Activated CD4-positive, alpha-beta T cell treated with anti-CD3 and anti-CD28 coated beads for 24 hours (primary cell): ENCODE data around the gene FAM107A.

Experiments
- DNase-seq, 2 donors: peaks; one replicate each; pipeline ENCODE4 v3.0.0-alpha.2; 2020; ENCODE audit warnings: low read depth in 2 of 2

FAM107A gene

DNA sequence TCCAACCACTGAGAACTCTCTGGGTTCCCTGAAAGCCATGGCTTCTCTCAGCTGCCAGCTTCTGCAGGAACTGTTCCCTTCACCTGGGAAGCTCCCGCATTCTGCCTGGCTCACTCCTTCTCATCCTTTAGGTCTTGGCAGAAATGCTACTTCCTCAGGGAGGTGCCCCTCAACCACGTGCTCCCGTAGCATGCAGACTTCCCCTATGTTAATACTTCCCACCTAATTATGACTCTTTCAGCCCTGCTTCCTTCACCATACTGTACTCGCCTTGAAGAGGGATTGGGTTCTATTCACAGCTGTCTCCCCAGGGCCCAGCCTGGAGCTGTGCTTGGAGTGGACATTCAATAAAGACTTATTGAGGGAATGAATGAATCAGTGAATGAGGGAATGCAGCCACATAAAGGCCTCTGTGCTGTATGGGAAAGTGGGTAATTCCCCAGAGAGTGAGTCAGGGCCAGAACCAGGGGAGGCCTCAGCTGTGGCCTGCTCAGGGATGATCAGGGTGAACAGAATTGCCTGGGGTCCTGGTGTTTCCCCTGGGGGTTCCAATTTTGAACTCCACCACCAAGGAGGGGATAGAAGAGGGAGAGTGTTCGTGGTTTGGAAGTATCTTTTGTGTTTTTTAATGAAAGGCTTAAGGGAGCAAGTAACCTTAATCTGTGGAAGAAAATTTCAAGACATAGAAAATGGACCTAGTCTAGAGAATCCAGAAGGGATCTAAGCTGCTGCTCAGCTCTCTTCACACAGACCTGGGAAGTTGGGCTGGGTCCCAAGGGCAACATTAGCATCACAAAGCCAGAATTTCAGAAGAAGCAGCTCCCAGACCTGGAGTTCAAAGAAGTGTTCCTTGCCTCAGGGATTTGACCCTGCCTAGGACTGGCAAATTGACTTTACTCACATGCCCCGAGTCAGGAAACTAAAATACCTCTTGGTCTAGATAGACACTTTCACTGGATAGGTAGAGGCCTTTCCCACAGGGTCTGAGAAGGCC, 14.6 kb upstream of the FAM107A start:
- no peak for DNase-seq

DNA sequence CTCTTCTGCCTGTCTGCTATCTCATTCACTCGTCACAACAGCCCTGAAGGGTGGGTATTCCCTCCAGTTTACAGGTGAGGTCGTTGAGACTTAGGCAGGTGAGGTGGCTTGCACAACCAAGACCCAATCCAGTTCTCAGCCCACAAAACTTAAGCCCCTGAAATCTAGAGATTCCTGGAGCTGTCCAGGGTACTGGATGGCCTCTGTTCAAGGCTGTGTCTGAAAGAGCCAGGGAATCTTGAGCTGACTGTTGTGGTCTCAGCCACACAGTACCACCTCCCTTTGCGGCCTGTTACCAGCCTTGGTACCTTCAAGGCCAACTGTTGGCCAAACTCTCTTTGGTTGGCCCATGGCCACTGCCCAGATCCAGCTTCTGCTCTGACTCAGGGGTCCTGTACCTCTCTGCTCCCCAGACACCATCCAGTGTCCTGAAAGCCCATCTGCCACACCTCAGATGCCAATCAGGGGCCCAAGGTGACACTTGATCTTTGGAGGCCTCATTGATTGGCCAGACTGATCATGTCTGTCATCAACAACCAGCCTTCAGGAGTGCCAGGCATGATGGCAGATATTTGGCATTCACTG, 10.9 kb upstream of the FAM107A start:
- no peak for DNase-seq

DNA sequence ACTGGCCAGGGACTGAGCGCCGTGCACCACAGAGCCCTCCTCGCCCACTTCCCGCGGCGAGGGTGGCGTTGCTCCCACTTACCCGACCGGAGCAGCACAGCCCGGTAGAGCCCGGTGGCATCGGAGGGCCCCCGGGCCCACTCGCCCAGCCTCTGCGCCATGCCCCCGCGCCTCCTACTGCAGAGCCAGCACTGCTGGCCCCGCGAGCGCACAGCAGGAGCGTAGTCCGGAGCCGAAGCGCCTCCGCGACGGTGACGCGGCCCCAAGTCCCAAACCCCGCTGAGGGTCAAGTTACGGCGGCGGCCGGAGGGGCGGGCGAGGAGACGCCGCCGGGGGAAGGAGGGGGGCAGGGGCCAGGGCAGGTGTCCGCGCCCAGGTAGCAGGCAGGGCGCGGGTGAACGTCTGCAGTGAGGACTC, 9.6 kb upstream of the FAM107A start:
- DNase-seq, result no peak

DNA sequence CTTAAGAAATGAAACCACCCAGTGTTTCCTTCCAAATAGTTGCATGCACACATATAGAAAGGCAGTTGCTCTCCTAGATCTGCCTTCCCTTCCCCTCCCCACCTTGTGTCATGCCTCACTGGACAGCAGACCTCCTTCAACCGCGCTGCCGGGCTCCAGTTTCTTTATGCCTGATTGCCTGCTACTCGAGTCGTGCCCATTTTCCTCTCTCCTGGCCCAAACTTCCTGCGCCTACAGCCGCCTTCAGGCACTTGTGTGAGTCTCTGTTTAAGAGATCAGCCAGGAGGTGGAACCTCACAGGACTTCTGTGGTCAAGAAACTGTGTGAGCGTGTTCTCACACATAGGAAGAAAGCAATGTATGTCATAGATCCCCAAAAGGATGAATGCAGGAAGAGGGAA, 8.8 kb upstream of the FAM107A start:
- DNase-seq, result no peak

GRCh38 chr3:58585005-58585786, 8.0 kb upstream of the FAM107A start:
- DNase-seq, result peak; percentile 20 to 55

GRCh38 chr3:58584690-58585004, 7.5 kb upstream of the FAM107A start:
- DNase-seq, result no peak

- no peak for DNase-seq
Observed at GRCh38 chr3:58581328-58582091, 4.3 kb upstream of the FAM107A start.

- no peak for DNase-seq
Observed at GRCh38 chr3:58580826-58581327, 3.7 kb upstream of the FAM107A start.

- DNase-seq, result no peak
Observed at GRCh38 chr3:58578873-58579272, 1.7 kb upstream of the FAM107A start.

DNA sequence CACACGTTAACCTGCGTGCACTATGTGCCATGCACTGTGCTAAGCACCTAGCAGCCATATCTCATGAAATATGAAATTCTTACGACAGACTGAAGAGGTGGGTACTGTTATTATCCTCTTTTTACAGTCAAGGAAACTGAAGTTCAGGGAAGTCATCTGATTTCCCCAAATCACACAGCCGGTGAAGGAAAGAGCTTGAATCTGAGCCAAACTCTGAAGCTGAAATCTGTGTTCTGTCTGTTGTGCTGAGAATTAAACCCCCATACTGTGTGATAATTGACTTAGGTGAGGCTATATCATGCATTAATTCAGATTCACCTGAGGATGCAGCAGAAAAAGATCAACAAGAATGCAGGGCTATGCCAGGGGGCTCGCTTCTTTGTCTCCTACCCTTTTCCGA, 475 bp downstream of the FAM107A start:
- no peak for DNase-seq

- no peak for DNase-seq
Observed at GRCh38 chr3:58575971-58576652, 1.1 kb downstream of the FAM107A start.

- DNase-seq, result no peak
Observed at GRCh38 chr3:58574682-58575081, 2.5 kb downstream of the FAM107A start.

- DNase-seq, result no peak
Observed at GRCh38 chr3:58574106-58574505, 3.1 kb downstream of the FAM107A start.

- no peak for DNase-seq
Observed at GRCh38 chr3:58573640-58574039, 3.6 kb downstream of the FAM107A start.

GRCh38 chr3:58572634-58573230, 4.5 kb downstream of the FAM107A start:
- DNase-seq, result no peak

GRCh38 chr3:58572013-58572633, 5.1 kb downstream of the FAM107A start:
- no peak for DNase-seq

DNA sequence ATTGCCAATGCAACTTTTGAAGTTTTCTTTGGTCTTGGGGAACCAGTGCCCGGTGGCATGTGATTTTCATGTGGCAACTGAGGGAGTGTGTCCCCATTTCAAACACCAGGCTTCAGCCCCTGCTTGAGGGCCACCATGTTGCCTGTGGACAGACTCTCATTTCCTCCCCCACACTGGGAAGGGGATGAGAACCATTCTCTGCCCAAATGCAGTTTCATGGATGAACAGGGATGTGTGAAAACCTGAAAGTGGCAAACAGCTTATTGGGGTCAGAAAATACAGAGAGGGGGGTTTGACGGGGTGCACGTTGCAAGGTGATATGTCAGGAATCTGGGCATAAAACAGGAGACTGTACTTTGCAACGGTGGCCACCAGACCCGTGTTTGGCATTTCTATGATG, 6.3 kb downstream of the FAM107A start:
- DNase-seq, result no peak

DNA sequence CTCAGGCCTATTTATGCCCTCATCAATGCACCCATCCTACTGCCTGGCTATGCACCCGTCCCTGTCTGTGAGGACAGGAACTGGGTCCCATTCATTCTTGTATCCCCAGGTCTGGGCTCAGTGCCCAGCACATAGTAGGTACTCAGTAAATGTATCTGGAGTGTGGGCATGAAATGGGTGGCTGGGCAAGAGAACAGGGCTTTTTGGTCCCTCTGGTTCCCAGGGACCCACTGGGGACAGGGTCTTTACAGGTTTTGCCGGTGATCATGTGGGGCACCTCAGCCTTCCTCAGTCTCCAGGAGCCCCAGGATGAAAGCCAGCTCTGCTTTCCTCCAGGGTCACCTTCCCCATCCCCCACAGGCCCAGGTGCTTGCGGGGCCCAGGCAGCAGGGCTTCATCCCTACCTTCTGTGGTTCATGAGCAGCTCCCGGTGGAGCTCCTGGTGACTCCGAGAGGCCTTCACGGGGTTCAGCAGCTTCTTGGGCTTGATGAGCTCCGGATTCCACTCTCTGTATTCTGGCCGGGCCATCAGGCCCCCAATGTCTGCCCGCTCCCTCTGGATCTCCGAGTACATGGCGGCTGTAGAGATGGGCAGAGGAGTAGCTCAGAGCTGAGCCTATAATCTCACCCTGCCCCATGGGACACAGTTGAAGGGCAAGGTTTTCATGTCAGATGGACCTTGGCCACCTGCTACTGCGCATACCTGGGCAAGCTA, 7.7 kb downstream of the FAM107A start:
- DNase-seq, result no peak

DNA sequence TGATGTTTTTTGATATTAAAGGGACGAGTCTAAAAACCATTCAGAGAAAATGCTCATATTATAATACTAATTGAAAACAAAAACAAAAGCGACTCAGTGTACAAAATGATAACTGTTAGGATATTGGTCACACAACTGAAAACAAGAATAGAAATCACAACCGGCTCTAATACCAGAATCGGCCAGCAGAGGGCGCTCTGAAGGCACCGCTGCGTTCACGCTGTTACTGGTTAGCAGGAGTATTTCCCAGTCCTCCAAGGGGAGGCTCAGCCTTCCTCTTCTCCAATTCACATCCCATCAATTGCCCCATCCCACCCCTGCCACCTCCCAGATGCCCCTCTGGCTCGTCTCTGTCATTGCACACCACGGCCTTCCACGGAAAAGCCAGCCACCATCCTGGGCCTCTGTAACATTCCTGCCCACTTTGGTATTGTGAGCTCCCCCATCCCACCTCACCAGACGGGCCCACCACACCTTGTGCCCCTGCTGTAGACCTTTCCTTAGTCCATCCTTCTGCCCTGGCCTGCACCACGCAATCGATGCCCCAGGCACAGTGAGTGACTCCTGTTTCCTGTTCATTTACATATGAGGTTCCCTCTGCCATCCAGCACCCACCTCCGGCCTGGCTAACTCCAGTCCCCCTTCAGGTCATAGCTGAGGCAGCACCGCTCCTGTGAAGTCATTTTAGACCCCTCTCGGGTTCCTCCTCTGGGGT, 8.5 kb downstream of the FAM107A start:
- DNase-seq, result peak; percentile 62 to 80
